NCI-H82 (cell line): ENCODE data around the gene MICAL2.
A peak's percentile ranks its signal among the peaks of the same experiment; 100 is the strongest.
"Not testable (repeated sequence)": the region's sequence is repeated elsewhere in the genome, so short reads cannot be mapped to it uniquely, and the experiment has no call there.

Source experiments
- DNase-seq: peaks from one replicate; lab custom pipeline; 2025; lab: John Stamatoyannopoulos, UW

The MICAL2 gene

GRCh38 chr11:12135185-12135584 lies 24.8 kb downstream of the MICAL2 start:
- peak; percentile 73 for DNase-seq

GRCh38 chr11:12137005-12137690 lies 26.8 kb downstream of the MICAL2 start:
- peak; percentile 81 for DNase-seq

GRCh38 chr11:12137938-12138731 lies 27.7 kb downstream of the MICAL2 start:
- no peak for DNase-seq

- no peak for DNase-seq
Measured at GRCh38 chr11:12139144-12139881, 28.9 kb downstream of the MICAL2 start.

GRCh38 chr11:12140186-12140793 lies 29.9 kb downstream of the MICAL2 start:
- no peak for DNase-seq

- DNase-seq, result no peak
Measured at GRCh38 chr11:12141283-12141682, 30.9 kb downstream of the MICAL2 start.

GRCh38 chr11:12142176-12142575 lies 31.8 kb downstream of the MICAL2 start:
- no peak for DNase-seq

GRCh38 chr11:12142909-12143308 lies 32.5 kb downstream of the MICAL2 start:
- DNase-seq, result no peak

GRCh38 chr11:12143461-12144258 lies 33.3 kb downstream of the MICAL2 start:
- DNase-seq, result no peak

- no peak for DNase-seq
Measured at GRCh38 chr11:12144330-12145174, 34.2 kb downstream of the MICAL2 start.

GRCh38 chr11:12146678-12147077 lies 36.3 kb downstream of the MICAL2 start:
- DNase-seq, result not testable (repeated sequence)

GRCh38 chr11:12147827-12148226 lies 37.4 kb downstream of the MICAL2 start:
- no peak for DNase-seq

GRCh38 chr11:12148466-12148865 lies 38.1 kb downstream of the MICAL2 start:
- no peak for DNase-seq

- no peak for DNase-seq
Measured at GRCh38 chr11:12148882-12149281, 38.5 kb downstream of the MICAL2 start.

- DNase-seq, result no peak
Measured at GRCh38 chr11:12149672-12150225, 39.4 kb downstream of the MICAL2 start.

GRCh38 chr11:12150831-12151382 lies 40.5 kb downstream of the MICAL2 start:
- DNase-seq, result no peak

- DNase-seq, result no peak
Measured at GRCh38 chr11:12152321-12152720, 41.9 kb downstream of the MICAL2 start.

GRCh38 chr11:12154871-12155668 lies 44.7 kb downstream of the MICAL2 start:
- no peak for DNase-seq

GRCh38 chr11:12155696-12156095 lies 45.3 kb downstream of the MICAL2 start:
- no peak for DNase-seq
